SK-N-SH treated with all-trans-retinoic acid at 6 μM for 48 hours (cell line): ENCODE measurements around the gene ADAM33.

Experiments
- ATAC-seq: fragments of 200-7000 bp; cut with Tn5 transposase; 3 replicates; pipeline ENCODE4 v1.9.1; 2020; ENCODE audit warnings: mild to moderate bottlenecking, moderate library complexity
- ARNTL ChIP-seq: fragments of 450-650 bp; formaldehyde crosslinking; IDR thresholded peaks from 2 replicates; pipeline ENCODE4 v1.5.0; 2020; ENCODE audit warnings: low read depth, mild to moderate bottlenecking, moderate library complexity, borderline replicate concordance
- BACH2 ChIP-seq: fragments of 250-450 bp; sonication (Bioruptor Pico); IDR thresholded peaks from 2 replicates; pipeline ENCODE4 v1.9.0; 2021; ENCODE audit warnings: mild to moderate bottlenecking, borderline replicate concordance
- CREB5 ChIP-seq: fragments of 250-450 bp; sonication (Bioruptor Pico); IDR thresholded peaks from 2 replicates; pipeline ENCODE4 v1.5.1; 2020; ENCODE audit warnings: low read depth, mild to moderate bottlenecking, moderate library complexity
- CSDC2 ChIP-seq: fragments of 250-450 bp; sonication (Bioruptor Pico); IDR thresholded peaks from 2 replicates; pipeline ENCODE4 v1.5.0; 2020; ENCODE audit warnings: mild to moderate bottlenecking, moderate library complexity
- CSRNP3 ChIP-seq: fragments of 250-450 bp; sonication (Bioruptor Pico); IDR thresholded peaks from 2 replicates; pipeline ENCODE4 v1.5.1; 2021; ENCODE audit warnings: mild to moderate bottlenecking, moderate library complexity
- ESRRG ChIP-seq: fragments of 250-450 bp; sonication (Bioruptor Pico); IDR thresholded peaks from 2 replicates; pipeline ENCODE4 v1.6.1; 2021; ENCODE audit warnings: mild to moderate bottlenecking
- ISL1 ChIP-seq: fragments of 250-450 bp; sonication (Bioruptor Pico); IDR thresholded peaks from 2 replicates; pipeline ENCODE4 v2.1.2; 2022; ENCODE audit warnings: mild to moderate bottlenecking, moderate library complexity
- OSR1 ChIP-seq: fragments of 250-450 bp; sonication (Bioruptor Pico); IDR thresholded peaks from 2 replicates; pipeline ENCODE4 v1.8.0; 2022; ENCODE audit warnings: moderate library complexity, mild to moderate bottlenecking, inconsistent platforms
- PATZ1 ChIP-seq: fragments of 250-450 bp; sonication (Bioruptor Pico); IDR thresholded peaks from 2 replicates; pipeline ENCODE4 v1.8.0; 2020; ENCODE audit warnings: mild to moderate bottlenecking, moderate library complexity, borderline replicate concordance
- POU6F1 ChIP-seq: fragments of 250-450 bp; sonication (Bioruptor Pico); IDR thresholded peaks from 2 replicates; pipeline ENCODE4 v1.8.0; 2021; ENCODE audit warnings: low read depth, mild to moderate bottlenecking, moderate library complexity, borderline replicate concordance
- PPARA ChIP-seq: fragments of 250-450 bp; sonication (Bioruptor Pico); IDR thresholded peaks from 2 replicates; pipeline ENCODE4 v1.5.0; 2020; ENCODE audit warnings: mild to moderate bottlenecking, borderline replicate concordance
- RARB ChIP-seq: fragments of 250-450 bp; sonication (Bioruptor Pico); IDR thresholded peaks from 2 replicates; pipeline ENCODE4 v1.8.0; 2021; ENCODE audit warnings: mild to moderate bottlenecking, moderate library complexity
- SNAI2 ChIP-seq: fragments of 250-450 bp; sonication (Bioruptor Pico); IDR thresholded peaks from 2 replicates; pipeline ENCODE4 v1.5.0; 2020; ENCODE audit warnings: mild to moderate bottlenecking, moderate library complexity
- TCF4 ChIP-seq: fragments of 250-450 bp; sonication (Bioruptor Pico); IDR thresholded peaks from 2 replicates; pipeline ENCODE4 v1.8.0; 2021; ENCODE audit warnings: mild to moderate bottlenecking, moderate library complexity, borderline replicate concordance
- TOX ChIP-seq: fragments of 250-450 bp; sonication (Bioruptor Pico); IDR thresholded peaks from 2 replicates; pipeline ENCODE4 v1.8.0; 2021; ENCODE audit warnings: mild to moderate bottlenecking, moderate library complexity, borderline replicate concordance
- TSHZ2 ChIP-seq: fragments of 250-450 bp; sonication (Bioruptor Pico); IDR thresholded peaks from 2 replicates; pipeline ENCODE4 v1.5.0; 2020; ENCODE audit warnings: mild to moderate bottlenecking, moderate library complexity
- ZC3H10 ChIP-seq: fragments of 250-450 bp; sonication (Bioruptor Pico); IDR thresholded peaks from 2 replicates; pipeline ENCODE4 v1.5.1; 2021; ENCODE audit warnings: mild to moderate bottlenecking, moderate library complexity
- ZFP3 ChIP-seq: fragments of 250-450 bp; sonication (Bioruptor Pico); IDR thresholded peaks from 2 replicates; pipeline ENCODE4 v1.5.0; 2020; ENCODE audit warnings: mild to moderate bottlenecking, moderate library complexity
- ZFP30 ChIP-seq: fragments of 450-650 bp; formaldehyde crosslinking; IDR thresholded peaks from 2 replicates; pipeline ENCODE4 v1.5.0; 2022; ENCODE audit warnings: mild to moderate bottlenecking, moderate library complexity
- ZNF565 ChIP-seq: fragments of 450-650 bp; formaldehyde crosslinking; conservative IDR thresholded peaks from 2 replicates; pipeline ENCODE4 v1.5.0; 2020; ENCODE audit warnings: low read depth, mild to moderate bottlenecking, moderate library complexity
- ZNF70 ChIP-seq: fragments of 450-650 bp; formaldehyde crosslinking; IDR thresholded peaks from 2 replicates; pipeline ENCODE4 v1.5.0; 2020; ENCODE audit warnings: mild to moderate bottlenecking, moderate library complexity
- ZNF8 ChIP-seq: fragments of 450-650 bp; formaldehyde crosslinking; IDR thresholded peaks from 2 replicates; pipeline ENCODE4 v1.5.0; 2020; ENCODE audit warnings: mild to moderate bottlenecking, moderate library complexity

The ADAM33 gene

GRCh38 chr20:3645309-3646066 is 36.3 kb downstream of the ADAM33 start:
- ATAC-seq, result no peak
- TF ChIP-seq ESRRG (CRISPR knock-in tag) (no peak), OSR1 (no peak), CREB5 (no peak)
- TF ChIP-seq, all 23 proteins: peak for 0

- no peak for ATAC-seq
- TF ChIP-seq TCF4 (CRISPR knock-in tag) (no peak), BACH2 (CRISPR knock-in tag) (no peak), RARB (CRISPR knock-in tag) (no peak), ARNTL (no peak), ZNF70 (CRISPR knock-in tag) (no peak), TOX (CRISPR knock-in tag) (no peak), ISL1 (CRISPR knock-in tag) (no peak), ZC3H10 (CRISPR knock-in tag) (no peak), SNAI2 (CRISPR knock-in tag) (no peak), CSRNP3 (CRISPR knock-in tag) (no peak), PPARA (CRISPR knock-in tag) (no peak), CSDC2 (no peak), ZNF8 (CRISPR knock-in tag) (no peak), ZFP3 (CRISPR knock-in tag) (no peak), POU6F1 (CRISPR knock-in tag) (no peak), CREB5 (no peak)
Observed at GRCh38 chr20:3640259-3640658, 41.6 kb downstream of the ADAM33 start.

- no peak for ATAC-seq
- no peak for TF ChIP-seq PPARA (CRISPR knock-in tag)
- TF ChIP-seq RARB (CRISPR knock-in tag), result no peak
- TF ChIP-seq OSR1, result no peak
- no peak for TF ChIP-seq CREB5
- no peak for TF ChIP-seq CSRNP3 (CRISPR knock-in tag)
- TF ChIP-seq ZFP30, result no peak
- TF ChIP-seq BACH2 (CRISPR knock-in tag), result no peak
- no peak for TF ChIP-seq ZFP3 (CRISPR knock-in tag)
- TF ChIP-seq PATZ1 (CRISPR knock-in tag), result no peak
- TF ChIP-seq ZNF8 (CRISPR knock-in tag), result no peak
- TF ChIP-seq TCF4 (CRISPR knock-in tag), result no peak
- no peak for TF ChIP-seq TSHZ2
- TF ChIP-seq SNAI2 (CRISPR knock-in tag), result no peak
- TF ChIP-seq ARNTL, result no peak
- no peak for TF ChIP-seq CSDC2
- TF ChIP-seq ZNF565 (CRISPR knock-in tag), result no peak
- no peak for TF ChIP-seq TOX (CRISPR knock-in tag)
Observed at GRCh38 chr20:3635346-3635745, 46.5 kb downstream of the ADAM33 start.
